ENCODE measurements around the gene IRF8. TPM values are rescaled to one million over a fixed set of nuclear protein-coding genes. Genes with fewer than 3 reads are reported as not detected.
"Not testable (repeated sequence)": the region's sequence is repeated elsewhere in the genome, so short reads cannot be mapped to it uniquely, and the experiment has no call there.

IRF8 gene
- total RNA-seq, 1 experiment from 2014 or later = 29.5 TPM

DNA sequence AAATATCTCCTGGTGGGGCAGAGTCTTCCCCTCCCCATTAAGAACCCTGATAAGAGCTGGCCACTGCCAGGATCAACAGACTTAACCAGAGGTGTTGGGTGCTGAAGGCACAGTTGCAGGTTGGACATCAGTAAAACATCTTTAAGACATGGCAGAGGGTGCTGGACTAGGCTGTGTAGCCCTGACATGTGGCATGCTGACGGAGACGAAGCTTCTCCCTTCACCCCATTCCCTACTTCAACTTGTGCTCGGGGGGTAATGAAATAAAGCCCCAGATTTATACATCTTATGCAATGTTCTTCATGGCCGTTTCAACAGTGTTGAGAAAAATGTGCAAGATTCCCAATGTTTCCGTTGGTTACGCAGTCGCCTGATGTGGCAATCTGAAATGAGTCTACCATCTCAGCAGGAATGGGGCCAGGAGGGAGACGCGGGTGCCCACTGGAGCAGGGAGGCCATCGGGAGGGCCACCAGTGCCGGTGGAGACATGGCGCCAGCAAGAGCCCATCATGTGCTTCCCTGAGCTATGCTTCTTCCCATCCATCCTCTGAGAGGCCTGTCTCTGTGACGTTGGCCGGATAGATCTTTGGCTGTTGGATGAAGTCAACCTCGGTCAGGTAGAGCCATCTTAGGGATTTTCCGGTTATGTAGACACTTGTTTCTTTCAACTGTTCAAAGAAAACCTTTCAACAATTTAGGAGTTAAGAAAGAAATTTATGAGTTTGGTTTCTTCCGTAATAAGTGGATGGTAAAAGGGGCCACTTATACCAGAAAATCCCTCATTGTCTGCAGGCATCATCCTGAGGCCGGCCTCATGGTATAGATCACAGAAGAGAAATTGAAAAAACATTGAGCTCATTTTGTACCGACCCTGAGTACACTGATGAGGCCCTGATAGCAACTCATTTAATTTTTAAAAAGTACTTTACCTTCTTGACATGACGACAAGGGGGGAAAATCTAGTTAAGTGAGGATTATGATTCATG lies 6.4 kb downstream of the IRF8 start:
- Histone ChIP-seq H3K9me3 (no peaks in the 10 kb centered on the region), H3K4me1 (0 out of 2 replicates have a peak, but pooled peaks cover under 1% of the 10 kb centered on the region), H3K27me3 (replicated peaks; ENCODE audit: control insufficient read depth, insufficient read depth, low read length) (no peaks in the 10 kb centered on the region), H3K36me3 (ENCODE audit: control insufficient read depth, insufficient read depth, low read length) (peaks cover 13% of the 10 kb centered on the region), H3K4me3 (ENCODE audit: low read depth, low read length) (no peak overlapping the region)
- DNase-seq = no peak
- ChIA-PET CTCF (interaction anchor here (1.0 kb wide), 1 partner anchor 84 kb away, joined by 3 read pairs; no protein-coding TSS in a partner anchor), POLR2A (no interaction called here)
- BruUV-seq (replicated peaks) = no TSS peak
- no peaks in the 10 kb centered on the region for H3K27me3 Mint-ChIP-seq (ENCODE audit: insufficient read depth, unreplicated experiment)
- TF ChIP-seq, protein P1, sequence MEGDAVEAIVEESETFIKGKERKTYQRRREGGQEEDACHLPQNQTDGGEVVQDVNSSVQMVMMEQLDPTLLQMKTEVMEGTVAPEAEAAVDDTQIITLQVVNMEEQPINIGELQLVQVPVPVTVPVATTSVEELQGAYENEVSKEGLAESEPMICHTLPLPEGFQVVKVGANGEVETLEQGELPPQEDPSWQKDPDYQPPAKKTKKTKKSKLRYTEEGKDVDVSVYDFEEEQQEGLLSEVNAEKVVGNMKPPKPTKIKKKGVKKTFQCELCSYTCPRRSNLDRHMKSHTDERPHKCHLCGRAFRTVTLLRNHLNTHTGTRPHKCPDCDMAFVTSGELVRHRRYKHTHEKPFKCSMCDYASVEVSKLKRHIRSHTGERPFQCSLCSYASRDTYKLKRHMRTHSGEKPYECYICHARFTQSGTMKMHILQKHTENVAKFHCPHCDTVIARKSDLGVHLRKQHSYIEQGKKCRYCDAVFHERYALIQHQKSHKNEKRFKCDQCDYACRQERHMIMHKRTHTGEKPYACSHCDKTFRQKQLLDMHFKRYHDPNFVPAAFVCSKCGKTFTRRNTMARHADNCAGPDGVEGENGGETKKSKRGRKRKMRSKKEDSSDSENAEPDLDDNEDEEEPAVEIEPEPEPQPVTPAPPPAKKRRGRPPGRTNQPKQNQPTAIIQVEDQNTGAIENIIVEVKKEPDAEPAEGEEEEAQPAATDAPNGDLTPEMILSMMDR (IDR thresholded peaks at IDR 0.05; ENCODE audit: insufficient read depth in 1 of 2, low read depth in 1 of 2, low read length in 1 of 2, severe bottlenecking in 1 of 2, unreplicated experiment in 1 of 2) = no peak
- H3K4me3 Mint-ChIP-seq (ENCODE audit: unreplicated experiment) = no peak overlapping the region
- H3K27ac Mint-ChIP-seq (ENCODE audit: unreplicated experiment) = no peak overlapping the region
- H3K9me3 Mint-ChIP-seq (ENCODE audit: unreplicated experiment) = no peaks in the 10 kb centered on the region
- peaks cover 12% of the 10 kb centered on the region for H3K4me1 Mint-ChIP-seq (ENCODE audit: low read depth, unreplicated experiment)
- intact Hi-C loops (cut with micrococcal nuclease; ENCODE audit: unreplicated experiment) = no loop called here
- H3K36me3 Mint-ChIP-seq (ENCODE audit: insufficient read depth, unreplicated experiment) = peaks cover 54% of the 10 kb centered on the region

DNA sequence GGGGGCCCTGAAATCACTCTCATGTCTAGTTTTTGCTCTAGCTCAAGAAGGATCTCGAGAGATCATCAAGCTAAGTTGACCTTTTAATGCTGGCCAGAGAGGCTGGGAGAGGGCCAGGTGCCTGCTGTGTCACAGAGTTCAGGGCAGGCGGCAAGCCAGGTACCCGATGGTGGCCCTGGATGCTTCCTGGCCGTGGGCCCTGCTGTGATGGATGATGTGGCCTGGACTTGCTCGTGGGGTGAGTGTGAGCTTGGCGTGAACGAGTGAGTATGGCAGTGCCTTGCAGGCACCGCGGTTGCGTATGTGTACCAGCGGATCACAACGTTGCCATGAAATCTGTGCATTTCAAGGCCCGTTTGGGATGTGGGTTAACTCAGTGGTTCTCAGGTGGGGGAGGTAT lies 7.4 kb downstream of the IRF8 start:
- H3K4me1 ChIP-seq = no peaks in the 10 kb centered on the region
- BruUV-seq (replicated peaks) = no TSS peak
- Mint-ChIP-seq H3K4me1 (ENCODE audit: low read depth, unreplicated experiment) (peaks cover 9% of the 10 kb centered on the region), H3K9me3 (ENCODE audit: unreplicated experiment) (no peaks in the 10 kb centered on the region), H3K27me3 (ENCODE audit: insufficient read depth, unreplicated experiment) (no peaks in the 10 kb centered on the region), H3K4me3 (ENCODE audit: unreplicated experiment) (no peak overlapping the region), H3K36me3 (ENCODE audit: insufficient read depth, unreplicated experiment) (peaks cover 54% of the 10 kb centered on the region), H3K27ac (ENCODE audit: unreplicated experiment) (no peak overlapping the region)
- no peak overlapping the region for H3K4me3 ChIP-seq (ENCODE audit: low read depth, low read length)
- no peaks in the 10 kb centered on the region for H3K27me3 ChIP-seq (replicated peaks; ENCODE audit: control insufficient read depth, insufficient read depth, low read length)
- intact Hi-C loops (cut with micrococcal nuclease; ENCODE audit: unreplicated experiment) = no loop called here
- no peaks in the 10 kb centered on the region for H3K9me3 ChIP-seq
- peaks cover 14% of the 10 kb centered on the region for H3K36me3 ChIP-seq (ENCODE audit: control insufficient read depth, insufficient read depth, low read length)
- POLR2A ChIA-PET = no interaction called here
- DNase-seq = no peak
- CTCF ChIA-PET = no interaction called here
- TF ChIP-seq, protein P1 (IDR thresholded peaks at IDR 0.05; ENCODE audit: insufficient read depth in 1 of 2, low read depth in 1 of 2, low read length in 1 of 2, severe bottlenecking in 1 of 2, unreplicated experiment in 1 of 2) = no peak

DNA sequence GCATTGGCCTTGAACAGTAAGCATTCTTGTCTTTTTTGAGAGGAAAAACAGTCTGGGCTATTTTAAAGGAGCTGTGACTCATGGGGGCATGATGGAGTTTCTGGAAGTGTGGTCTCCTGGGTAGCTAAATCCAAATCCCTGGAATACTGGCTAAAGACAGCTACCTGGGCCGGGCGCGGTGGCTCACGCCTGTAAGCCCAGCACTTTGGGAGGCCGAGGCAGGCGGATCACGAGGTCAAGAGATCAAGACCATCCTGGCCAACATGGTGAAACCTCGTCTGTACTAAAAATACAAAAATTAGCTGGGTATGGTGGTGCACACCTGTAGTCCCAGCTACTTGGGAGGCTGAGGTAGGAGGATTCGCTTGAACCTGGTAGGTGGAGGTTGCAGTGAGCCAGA lies 8.3 kb downstream of the IRF8 start:
- BruUV-seq (replicated peaks); H3K9me3 ChIP-seq; H3K4me1 ChIP-seq; DNase-seq; H3K4me1 Mint-ChIP-seq (ENCODE audit: low read depth, unreplicated experiment); H3K27ac Mint-ChIP-seq (ENCODE audit: unreplicated experiment); H3K27me3 ChIP-seq (replicated peaks; ENCODE audit: control insufficient read depth, insufficient read depth, low read length); intact Hi-C loops (cut with micrococcal nuclease; ENCODE audit: unreplicated experiment); H3K4me3 Mint-ChIP-seq (ENCODE audit: unreplicated experiment); H3K4me3 ChIP-seq (ENCODE audit: low read depth, low read length); H3K9me3 Mint-ChIP-seq (ENCODE audit: unreplicated experiment); POLR2A ChIA-PET; H3K27me3 Mint-ChIP-seq (ENCODE audit: insufficient read depth, unreplicated experiment): not testable (repeated sequence)
- CTCF ChIA-PET = interaction anchor here (1.2 kb wide), 1 partner anchor 88 kb away, joined by 3 read pairs; no protein-coding TSS in a partner anchor
- peaks cover 14% of the 10 kb centered on the region for H3K36me3 ChIP-seq (ENCODE audit: control insufficient read depth, insufficient read depth, low read length)
- H3K36me3 Mint-ChIP-seq (ENCODE audit: insufficient read depth, unreplicated experiment) = peaks cover 47% of the 10 kb centered on the region

All from Caco-2 (cell line).